MM.1S (cell line): ENCODE results near the gene CFAP77.

ENCODE experiments used
- CTCF ChIP-seq: fragments of 300-600 bp; sonication (generic); IDR thresholded peaks from 2 replicates; pipeline ENCODE4 v1.5.1; 2016; ENCODE audit warnings: antibody characterized with exemption, low read length, mixed read lengths
- EZH2phosphoT487 ChIP-seq: fragments of 300-600 bp; sonication (generic); IDR thresholded peaks from 2 replicates; pipeline ENCODE4 v1.6.1; 2018; ENCODE audit warnings: antibody characterized with exemption, low read length

GRCh38 chr9:132507670-132508469, 97.9 kb downstream of the CFAP77 start:
- TF ChIP-seq CTCF (peak; percentile 77), EZH2phosphoT487 (no peak)
